MCF 10A (cell line): ENCODE measurements around the gene DIO3. TPM values are rescaled to one million over a fixed set of nuclear protein-coding genes. Genes with fewer than 3 reads are reported as not detected.
A peak's percentile ranks its signal among the peaks of the same experiment; 100 is the strongest.

Source experiments
- BruUV-seq: library from RNA; stranded (reverse); fragments of 400-500 nt; replicated peaks from 2 replicates; lab custom pipeline; 2021; lab: Mats Ljungman, UMichigan
- CTCF ChIA-PET: fragments of 300-600 bp; sonication (Branson Sonifier 250); formaldehyde crosslinking; extraction: SDS; loops from one replicate; lab custom pipeline; 2021; ENCODE audit warnings: antibody characterized with exemption, inconsistent platforms; lab: Yijun Ruan, JAX
- POLR2A ChIA-PET: fragments of 300-600, 350-650 bp; sonication (Branson Sonifier 250); formaldehyde crosslinking; extraction: SDS; loops from one replicate; lab custom pipeline; 2020; ENCODE audit warnings: antibody characterized with exemption, inconsistent platforms; lab: Yijun Ruan, JAX
- DNase-seq: peaks from one replicate; pipeline ENCODE4 v3.0.0-alpha.2; 2018; ENCODE audit not compliant: unreplicated experiment
- H3K27ac Mint-ChIP-seq: one replicate; pipeline ENCODE4 v1.8.0; 2022; ENCODE audit warnings: mild to moderate bottlenecking, low read depth, mixed read lengths; ENCODE audit not compliant: unreplicated experiment
- H3K27me3 Mint-ChIP-seq: one replicate; pipeline ENCODE4 v1.8.0; 2022; ENCODE audit warnings: mixed read lengths; ENCODE audit not compliant: insufficient read depth, unreplicated experiment
- H3K36me3 Mint-ChIP-seq: one replicate; pipeline ENCODE4 v1.8.0; 2022; ENCODE audit warnings: mild to moderate bottlenecking, moderate library complexity, mixed read lengths; ENCODE audit not compliant: insufficient read depth, unreplicated experiment
- H3K4me1 Mint-ChIP-seq: one replicate; pipeline ENCODE4 v1.8.0; 2022; ENCODE audit warnings: mixed read lengths; ENCODE audit not compliant: insufficient read depth, unreplicated experiment
- H3K4me3 Mint-ChIP-seq: one replicate; pipeline ENCODE4 v1.8.0; 2022; ENCODE audit warnings: mild to moderate bottlenecking, moderate library complexity, mixed read lengths; ENCODE audit not compliant: unreplicated experiment
- H3K9me3 Mint-ChIP-seq: one replicate; pipeline ENCODE4 v1.8.0; 2022; ENCODE audit warnings: mixed read lengths; ENCODE audit not compliant: unreplicated experiment
- CTCF ChIP-seq: fragments of 200-600 bp; IDR thresholded peaks from one replicate; pipeline ENCODE4 v1.8.0; 2022; ENCODE audit warnings: antibody characterized with exemption, mild to moderate bottlenecking; ENCODE audit not compliant: unreplicated experiment
- intact Hi-C: fragments of 100-400 bp; cut with micrococcal nuclease; formaldehyde crosslinking; loops from 2 replicates; pipeline ENCODE4 v1.14.1; 2022
- total RNA-seq: library from RNA; stranded (reverse); gene quantifications from 2 replicates; pipeline ENCODE4 v1.2.3, GENCODE V29; 2022

Gene DIO3
- total RNA-seq, 1 experiment from 2014 or later, result not detected

DNA sequence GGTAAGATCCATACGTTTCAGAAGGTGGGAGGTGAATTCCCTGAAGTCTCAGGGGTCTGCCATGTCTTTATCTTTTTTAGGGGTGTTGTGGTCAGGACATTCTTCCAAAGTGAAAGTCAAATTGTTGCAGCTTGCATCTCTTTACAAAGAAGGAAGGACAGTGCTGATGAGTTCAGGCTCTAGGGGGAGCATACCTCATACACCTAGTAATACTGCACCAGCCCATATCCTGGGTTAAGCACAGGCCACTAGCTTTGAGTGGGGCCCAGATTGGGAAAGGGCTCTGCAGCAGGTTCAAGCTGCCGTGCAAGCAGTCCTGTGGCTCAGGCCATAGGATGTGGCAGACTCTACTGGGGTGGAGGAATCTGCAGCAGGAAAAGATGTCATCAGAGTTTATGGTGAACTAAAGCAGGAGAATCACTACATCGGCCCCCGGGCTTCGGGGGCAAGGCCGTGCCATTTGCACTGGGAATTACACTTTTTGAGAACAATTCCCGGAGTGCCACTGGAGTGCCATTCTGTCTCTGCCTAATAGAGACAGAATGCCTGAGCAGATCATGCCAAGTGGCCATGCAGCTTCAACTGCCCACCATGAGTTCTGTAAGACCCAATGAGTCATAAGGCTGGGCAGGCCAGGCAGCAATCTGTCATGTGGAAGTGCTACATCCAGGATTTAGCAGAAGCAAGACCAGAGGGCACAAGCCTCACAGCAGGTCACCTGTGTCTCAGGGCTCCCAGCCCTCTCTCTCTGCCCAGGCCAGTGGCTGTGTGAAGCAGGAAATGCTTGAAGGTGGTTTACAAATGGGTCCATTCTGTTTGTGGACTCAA lies 32.3 kb downstream of the DIO3 start:
- H3K27ac Mint-ChIP-seq, result no peak overlapping the region
- ChIA-PET CTCF (no interaction called here), POLR2A (no interaction called here)
- no peaks in the 10 kb centered on the region for H3K4me1 Mint-ChIP-seq
- no peak overlapping the region for H3K4me3 Mint-ChIP-seq
- peaks cover 10% of the 10 kb centered on the region for H3K27me3 Mint-ChIP-seq
- BruUV-seq, result no TSS peak
- intact Hi-C loops, result no loop called here
- peaks cover 7% of the 10 kb centered on the region for H3K9me3 Mint-ChIP-seq
- H3K36me3 Mint-ChIP-seq, result no peaks in the 10 kb centered on the region
- no peak for TF ChIP-seq CTCF
- peak; percentile 20 for DNase-seq

DNA sequence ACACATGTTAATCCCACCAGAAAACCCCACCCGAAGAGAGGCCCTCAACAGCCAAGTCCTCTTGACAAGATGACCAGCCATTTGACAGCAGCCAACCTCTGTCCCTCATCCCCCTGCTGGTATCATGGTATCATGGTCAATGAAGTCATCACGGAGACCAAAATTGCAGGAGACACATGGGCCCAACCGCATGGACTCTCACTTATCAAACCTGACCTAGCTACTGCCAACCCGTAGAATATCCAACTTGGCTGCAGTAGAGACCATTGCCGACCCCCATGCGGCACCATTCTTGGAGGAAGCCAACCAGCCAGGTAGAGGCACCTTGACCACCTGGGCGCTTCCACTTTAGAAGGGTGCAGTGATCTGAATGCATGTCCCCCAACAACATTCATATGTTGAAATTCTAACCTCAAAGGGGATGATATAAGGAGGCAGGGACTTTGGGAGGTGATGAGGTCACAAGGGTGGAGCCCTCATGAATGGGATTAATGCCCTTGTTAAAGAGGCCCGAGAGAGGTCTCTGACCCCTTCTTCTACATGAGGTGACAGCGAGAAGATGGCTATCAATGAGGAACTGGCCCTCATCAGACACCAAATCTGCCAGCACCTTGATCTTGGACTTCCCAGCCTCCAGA lies 33.3 kb downstream of the DIO3 start:
- no peak overlapping the region for H3K27ac Mint-ChIP-seq
- POLR2A ChIA-PET, result no interaction called here
- intact Hi-C loops, result no loop called here
- peaks cover 7% of the 10 kb centered on the region for H3K9me3 Mint-ChIP-seq
- H3K4me3 Mint-ChIP-seq, result no peak overlapping the region
- TF ChIP-seq CTCF, result no peak
- no peaks in the 10 kb centered on the region for H3K4me1 Mint-ChIP-seq
- no peaks in the 10 kb centered on the region for H3K36me3 Mint-ChIP-seq
- CTCF ChIA-PET, result interaction anchor here (0.6 kb wide), 1 partner anchor 1155 kb away, joined by 4 read pairs; no protein-coding TSS in a partner anchor
- no TSS peak for BruUV-seq
- H3K27me3 Mint-ChIP-seq, result peaks cover 10% of the 10 kb centered on the region
- DNase-seq, result no peak

DNA sequence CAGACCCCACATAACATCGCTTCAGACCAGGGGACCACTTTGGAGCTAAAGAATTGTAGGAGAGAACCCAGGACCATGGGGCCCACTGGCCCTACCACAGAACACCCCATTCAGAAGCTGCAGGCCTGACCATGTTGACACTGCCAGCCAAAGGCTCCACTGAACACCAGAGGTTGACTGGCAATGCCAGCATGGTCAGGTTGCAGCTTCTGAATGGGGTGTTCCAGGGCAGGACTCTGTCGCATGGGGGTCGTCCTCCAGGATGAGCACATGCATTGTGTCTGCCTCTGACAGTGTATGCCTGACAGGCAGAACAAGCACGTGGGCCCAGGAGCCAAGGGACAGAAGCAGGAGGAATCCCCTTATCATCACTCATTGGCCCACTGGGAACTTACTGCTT lies 34.1 kb downstream of the DIO3 start:
- H3K27ac Mint-ChIP-seq, result no peak overlapping the region
- peaks cover 10% of the 10 kb centered on the region for H3K27me3 Mint-ChIP-seq
- no peaks in the 10 kb centered on the region for H3K4me1 Mint-ChIP-seq
- ChIA-PET POLR2A (no interaction called here), CTCF (interaction anchor here (0.6 kb wide), 1 partner anchor 1155 kb away, joined by 4 read pairs; no protein-coding TSS in a partner anchor)
- TF ChIP-seq CTCF, result no peak
- no peak overlapping the region for H3K4me3 Mint-ChIP-seq
- no peaks in the 10 kb centered on the region for H3K36me3 Mint-ChIP-seq
- intact Hi-C loops, result no loop called here
- peaks cover 7% of the 10 kb centered on the region for H3K9me3 Mint-ChIP-seq
- DNase-seq, result no peak
- no TSS peak for BruUV-seq

DNA sequence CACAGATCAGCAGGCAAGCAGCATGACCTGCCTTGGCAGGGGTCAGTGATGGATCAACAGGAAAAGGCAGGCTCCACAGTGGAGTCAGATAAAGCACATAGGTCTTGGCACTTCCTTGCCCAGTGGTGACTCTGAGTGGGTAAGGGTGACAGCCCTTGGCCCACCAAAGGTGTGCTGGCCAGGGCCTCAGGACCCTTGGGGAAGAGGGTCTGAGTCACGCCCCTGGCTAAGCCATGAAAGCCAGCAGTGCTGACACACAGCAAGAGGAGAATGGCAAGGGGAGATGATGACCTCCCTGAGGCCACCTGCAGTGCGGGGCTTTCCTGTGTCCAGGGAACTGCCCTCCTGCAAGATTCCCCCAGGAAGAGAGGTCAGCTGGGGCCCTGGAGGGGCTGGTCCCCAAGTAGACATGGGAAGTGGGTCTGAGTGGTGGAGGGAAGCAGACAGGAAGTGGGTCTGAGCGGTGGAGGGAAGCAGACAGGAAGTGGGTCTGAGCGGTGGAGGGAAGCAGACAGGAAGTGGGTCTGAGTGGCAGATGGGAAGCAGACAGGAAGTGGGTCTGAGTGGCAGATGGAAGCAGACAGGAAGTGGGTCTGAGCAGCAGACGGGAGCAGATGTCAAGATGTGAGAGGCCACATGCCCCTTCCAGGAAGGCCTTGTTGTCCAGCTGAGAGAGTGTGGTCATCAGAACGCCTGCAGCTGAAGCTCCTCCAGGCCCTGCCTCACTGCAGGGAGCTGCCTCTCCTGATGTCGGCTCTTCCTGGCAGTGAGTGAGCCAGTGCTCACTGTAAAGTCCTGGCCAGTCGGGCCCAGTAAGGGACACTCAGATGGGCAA lies 34.8 kb downstream of the DIO3 start:
- Mint-ChIP-seq H3K4me3 (no peak overlapping the region), H3K27ac (no peak overlapping the region), H3K4me1 (no peaks in the 10 kb centered on the region), H3K9me3 (peaks cover 7% of the 10 kb centered on the region), H3K27me3 (peaks cover 5% of the 10 kb centered on the region), H3K36me3 (no peaks in the 10 kb centered on the region)
- CTCF ChIA-PET, result interaction anchor here (0.6 kb wide), 1 partner anchor 695 kb away, joined by 3 read pairs; no protein-coding TSS in a partner anchor
- POLR2A ChIA-PET, result no interaction called here
- DNase-seq, result no peak
- BruUV-seq, result no TSS peak
- intact Hi-C loops, result no loop called here
- no peak for TF ChIP-seq CTCF
